ENCODE measurements around the gene STK32C.
A peak's percentile ranks its signal among the peaks of the same experiment; 100 is the strongest.

The STK32C gene

DNA sequence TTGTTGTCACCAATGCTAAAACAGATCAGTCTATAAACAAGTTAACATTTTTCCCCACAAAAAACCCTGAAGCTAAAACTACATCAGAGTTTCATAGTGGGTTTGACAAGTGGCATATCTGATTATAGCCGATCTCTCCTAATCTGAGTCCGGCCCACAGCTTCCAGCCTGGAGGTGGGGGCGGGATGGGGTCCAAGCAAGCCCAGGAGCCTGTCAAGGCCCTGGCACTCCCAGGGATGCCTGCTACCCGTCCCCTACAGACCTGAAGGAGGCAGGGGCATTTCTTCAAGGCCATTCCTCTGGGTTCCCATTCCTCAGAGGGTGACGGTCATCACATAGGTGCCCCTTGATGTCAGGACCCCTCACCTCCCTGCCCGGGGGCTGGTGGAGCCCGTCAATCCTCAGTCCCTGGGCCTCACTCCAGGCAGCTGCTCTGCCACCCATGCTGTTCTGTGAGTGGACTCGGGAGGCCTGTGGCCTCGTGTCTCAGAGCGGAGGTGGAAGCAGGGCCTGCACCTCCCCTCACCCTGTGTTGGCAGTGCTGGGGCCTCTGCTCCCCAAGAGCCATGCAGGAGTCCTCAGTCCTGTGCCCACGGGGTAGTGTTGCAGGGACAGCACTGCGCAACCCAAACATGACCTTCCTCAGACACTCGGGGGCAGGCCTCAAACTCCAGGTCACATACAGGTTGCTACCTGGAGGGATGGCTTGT lies 112.2 kb downstream of the STK32C start:
- DNase-seq = no peak

DNA sequence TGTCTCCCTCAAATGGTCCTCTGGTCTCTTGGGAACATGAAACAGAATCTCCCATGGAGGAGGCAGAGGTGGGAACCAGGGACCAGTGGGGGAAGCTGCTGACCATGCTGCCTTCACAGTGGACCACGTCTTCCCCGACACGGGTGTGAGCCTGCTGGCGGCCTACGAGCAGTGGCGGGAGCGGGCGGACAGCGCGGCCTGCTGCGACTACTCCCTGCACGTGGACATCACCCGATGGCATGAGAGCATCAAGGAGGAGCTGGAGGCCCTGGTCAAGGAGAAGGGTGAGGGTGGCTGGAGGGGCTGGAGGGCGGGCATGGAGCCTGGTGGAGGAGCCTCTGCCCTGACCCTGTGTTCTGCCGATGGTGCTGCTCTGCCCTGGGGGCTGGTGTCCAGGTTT lies 113.0 kb downstream of the STK32C start:
- no peak for DNase-seq

GRCh38 chr10:132193907-132194552 lies 113.7 kb downstream of the STK32C start:
- no peak for DNase-seq

GRCh38 chr10:132192991-132193665 lies 114.6 kb downstream of the STK32C start:
- DNase-seq = no peak

GRCh38 chr10:132192076-132192975 lies 115.4 kb downstream of the STK32C start:
- DNase-seq = no peak

DNA sequence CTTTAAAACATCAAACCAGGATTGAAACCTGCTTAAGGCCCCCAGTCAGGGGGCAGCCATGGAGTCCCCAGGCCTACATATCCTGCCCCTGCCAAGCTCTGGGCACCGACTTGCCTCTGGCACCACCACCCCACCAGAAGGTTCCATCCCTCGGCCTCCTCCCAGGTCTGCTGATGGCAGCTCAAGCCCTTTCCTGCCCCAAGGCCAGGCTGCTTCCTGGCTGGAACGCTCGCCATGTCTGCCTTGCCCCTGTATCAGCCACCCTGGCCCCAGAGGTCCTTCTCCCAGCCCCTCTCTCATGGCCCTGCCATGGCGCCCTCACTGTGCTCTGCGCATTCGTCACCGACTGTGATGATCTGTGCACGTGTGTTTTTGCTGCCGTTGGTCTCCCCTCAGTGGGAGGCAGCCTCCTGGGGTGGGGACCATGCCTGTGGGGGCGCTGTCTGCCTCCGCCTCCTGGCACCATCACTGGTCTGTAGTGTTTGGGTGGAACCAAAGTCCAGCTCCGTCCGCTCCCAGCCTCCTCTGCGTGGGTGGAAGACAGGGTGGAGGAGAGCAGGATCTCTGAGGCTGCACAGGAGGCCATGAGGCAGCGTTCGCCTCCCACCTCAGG lies 117.8 kb downstream of the STK32C start:
- DNase-seq = no peak

DNA sequence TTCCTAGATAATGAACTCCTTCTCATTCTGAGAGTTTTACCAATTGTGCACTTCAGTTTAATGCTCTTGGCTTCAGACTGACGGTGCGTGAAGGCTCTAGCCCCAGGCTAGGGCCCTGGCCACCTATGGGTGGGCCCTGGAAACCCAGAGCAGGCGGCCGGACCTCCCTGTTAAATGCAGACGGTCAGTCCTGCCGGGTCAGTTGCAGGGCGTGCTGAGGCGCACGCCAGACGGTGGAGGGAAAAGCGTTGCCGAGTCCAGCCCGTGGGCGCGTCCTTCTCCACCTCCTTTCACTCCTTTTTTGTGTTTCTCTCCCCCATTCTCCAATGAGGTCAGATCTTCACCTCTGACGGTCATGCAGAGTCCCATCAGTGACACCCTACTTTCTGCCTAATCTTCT lies 118.7 kb downstream of the STK32C start:
- no peak for DNase-seq

- no peak for DNase-seq
These were observed 119.4 kb downstream of the STK32C start for GRCh38 chr10:132188331-132188730.

DNA sequence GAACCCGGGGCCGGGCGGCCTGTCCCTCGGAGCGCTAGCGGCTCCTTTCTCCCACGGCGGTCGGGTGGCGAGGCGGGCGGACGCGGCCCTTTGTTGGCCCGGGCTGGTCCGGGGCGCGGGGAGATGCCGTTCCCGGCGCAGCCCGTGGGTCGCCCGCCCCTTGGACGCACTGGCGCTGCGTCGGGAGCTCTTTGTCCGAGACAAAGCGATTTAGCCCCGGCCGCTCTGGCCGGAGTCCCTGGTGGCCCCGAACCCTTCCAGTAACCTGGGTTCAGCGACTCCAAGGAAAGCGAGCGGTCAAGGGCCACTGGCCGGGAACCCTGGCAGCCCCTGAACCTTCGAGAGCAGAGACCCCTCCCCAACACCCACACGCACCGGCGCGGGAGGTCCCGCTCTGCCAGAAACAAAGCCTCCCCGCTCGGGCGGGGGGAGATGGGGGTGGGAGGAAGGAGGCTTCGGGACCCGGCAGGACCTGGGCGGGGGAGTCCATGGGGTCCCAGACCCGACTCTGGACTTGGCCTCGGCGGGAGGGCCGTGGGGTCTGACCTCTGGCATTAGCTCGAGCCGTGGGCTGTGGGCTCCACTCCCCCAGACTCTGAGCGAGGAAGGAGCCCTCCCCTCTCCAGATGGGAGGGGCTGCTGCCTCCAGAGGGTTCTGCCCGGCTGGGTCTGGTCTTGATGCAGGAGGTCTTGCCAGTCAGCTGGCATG lies 120.2 kb downstream of the STK32C start:
- no peak for DNase-seq

DNA sequence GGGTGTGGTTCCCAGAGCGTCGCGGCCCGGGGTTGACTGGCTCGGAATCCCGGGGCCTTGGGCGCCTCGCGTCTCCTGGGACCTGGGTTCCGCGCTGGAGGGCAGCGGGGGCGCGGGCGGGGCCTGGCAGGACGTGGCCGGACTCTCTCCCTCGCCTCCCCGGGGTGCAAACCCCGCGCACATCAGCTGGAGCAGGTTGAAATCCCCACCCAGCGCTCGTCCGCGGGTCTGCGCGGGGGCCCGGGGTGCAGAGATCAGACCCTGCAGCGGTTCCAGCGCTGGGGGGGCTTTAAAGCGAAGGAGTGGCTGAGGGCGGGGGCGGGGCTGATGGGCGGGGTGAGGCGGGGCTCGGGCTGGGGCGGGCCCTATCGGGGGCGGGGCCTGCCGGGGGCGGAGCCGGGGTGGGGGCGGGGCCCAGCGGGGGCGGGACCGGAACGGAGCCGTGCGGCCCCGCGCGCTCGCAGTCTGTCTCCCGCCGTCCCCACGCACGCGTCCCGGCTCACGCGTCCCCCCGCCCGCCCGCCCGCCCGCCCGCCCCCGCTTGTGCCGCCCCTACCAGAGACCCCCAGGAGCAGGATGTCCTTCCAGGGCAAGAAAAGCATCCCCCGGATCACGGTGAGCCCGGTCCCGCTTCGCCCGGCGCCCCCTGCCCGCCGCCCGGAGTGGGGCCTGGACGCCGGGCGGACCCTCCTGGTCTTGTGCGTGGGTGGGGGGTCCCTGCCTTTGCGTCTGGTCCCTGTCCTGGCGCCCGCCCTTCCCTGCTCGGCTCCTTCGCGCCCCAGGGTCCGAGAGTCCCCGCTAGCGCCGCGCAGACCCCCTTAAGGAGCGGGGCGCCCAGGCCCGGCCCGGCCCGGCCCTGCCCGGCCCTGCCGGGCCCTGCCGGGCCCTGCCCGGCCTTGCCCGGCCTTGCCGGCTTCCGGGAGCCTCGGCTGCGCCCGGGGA lies 121.0 kb downstream of the STK32C start, which contains the start of gene DPYSL4:
Gene DPYSL4, plus strand, starts transcription at position 461 of the 942 bp plus-strand sequence. Its CDS starts 116 bp downstream, at position 577.
- peak; percentile 58 for DNase-seq

- DNase-seq = peak; percentile 60
These were observed 121.9 kb downstream of the STK32C start for GRCh38 chr10:132185601-132186487.

DNA sequence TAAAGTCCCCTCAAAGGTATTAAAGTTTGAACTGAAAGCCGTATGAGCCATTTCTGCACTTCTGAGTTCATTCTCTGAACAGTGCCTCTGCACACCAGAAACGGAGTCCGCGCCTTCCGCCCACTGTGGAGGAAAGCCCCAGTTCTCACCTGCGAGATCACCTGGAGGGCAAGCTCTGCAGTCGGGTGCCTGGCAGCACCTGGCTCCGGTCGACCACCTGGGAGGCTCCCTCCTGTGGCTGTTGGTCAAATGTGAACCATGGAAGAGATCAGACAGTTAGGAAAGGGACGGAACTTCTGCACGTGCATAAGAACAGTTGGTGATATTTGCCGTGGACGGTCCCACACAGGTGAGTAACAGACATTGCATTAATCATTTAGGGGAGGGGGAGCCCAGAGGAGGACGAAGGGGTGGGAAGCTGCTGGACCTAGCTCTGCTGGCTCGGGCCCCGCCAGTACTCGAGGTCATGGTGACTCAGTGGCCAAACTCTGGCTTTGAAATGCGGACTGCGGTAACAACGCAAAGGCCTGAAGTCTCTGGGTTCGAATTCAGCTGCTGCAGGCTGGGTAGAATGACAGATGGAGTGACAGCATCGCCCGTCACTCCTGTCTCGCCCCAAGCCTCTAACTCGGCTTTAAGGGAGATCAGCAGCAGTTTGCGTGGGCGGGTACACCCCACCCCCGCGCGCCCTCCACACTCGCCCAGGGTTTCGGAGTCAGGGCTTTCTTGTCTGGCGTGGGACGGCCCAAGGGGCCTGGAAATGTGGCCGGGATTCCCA lies 122.7 kb downstream of the STK32C start:
- DNase-seq = no peak

DNA sequence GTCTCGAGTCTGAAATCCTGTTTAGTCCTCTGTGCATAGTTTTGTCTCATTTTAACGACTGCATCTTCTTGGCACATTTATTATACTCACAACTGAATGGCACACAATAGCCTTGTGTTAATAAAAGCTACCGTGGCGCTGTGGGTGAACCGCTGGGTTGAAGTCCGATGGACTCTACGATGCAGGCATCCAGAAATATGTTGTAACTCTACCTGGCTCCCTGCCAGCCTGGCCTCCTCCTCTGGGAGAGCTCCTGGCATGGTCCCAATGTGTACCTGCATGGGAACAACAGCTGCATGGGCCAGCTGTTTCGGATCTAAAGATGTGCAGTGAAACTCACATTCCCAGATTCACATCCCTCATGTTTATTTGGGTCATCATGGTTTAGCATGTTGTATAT lies 124.7 kb downstream of the STK32C start:
- DNase-seq = no peak

DNA sequence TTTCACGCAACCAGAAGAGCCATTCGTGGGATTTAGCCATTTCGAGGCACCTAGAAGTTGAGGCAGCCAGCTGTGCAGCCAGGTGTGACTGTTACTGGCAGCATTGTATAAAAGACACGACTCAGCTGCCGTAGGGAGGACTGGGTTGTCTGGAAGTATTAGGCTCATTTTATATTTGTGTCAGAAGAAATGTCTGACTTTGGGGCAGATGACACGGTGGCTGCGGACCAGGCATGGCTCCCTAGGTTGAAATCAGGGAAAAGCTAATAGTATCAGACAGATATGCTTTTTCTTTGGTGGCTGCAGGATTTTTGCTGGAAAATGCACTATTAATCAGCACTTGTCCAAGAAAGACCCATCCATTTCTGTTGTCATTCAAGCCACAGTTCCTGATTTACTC lies 125.2 kb downstream of the STK32C start:
- no peak for DNase-seq

GRCh38 chr10:132181691-132182425 lies 125.9 kb downstream of the STK32C start:
- DNase-seq = no peak

DNA sequence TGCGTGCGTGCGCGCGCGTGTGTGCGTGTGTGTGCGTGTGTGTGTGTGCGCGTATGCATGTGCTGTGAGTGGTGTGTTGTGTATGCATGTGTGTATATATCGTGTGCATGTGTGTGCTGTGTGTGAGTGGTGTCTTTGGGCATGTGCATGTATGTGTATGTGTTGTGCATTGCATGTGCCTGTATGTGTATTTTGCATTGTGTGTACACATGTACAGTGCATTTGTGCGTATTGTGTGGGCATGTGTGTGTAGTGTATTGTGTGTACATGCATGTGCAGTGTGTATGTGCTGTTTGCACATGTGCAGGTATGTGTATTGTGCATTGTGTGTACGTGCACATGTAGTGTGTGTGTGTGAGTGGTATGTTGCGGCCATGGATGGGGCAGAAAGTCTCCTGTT lies 127.0 kb downstream of the STK32C start:
- DNase-seq = no peak

GRCh38 chr10:132179551-132180392 lies 128.0 kb downstream of the STK32C start:
- DNase-seq = no peak

All from right forelimb (tissue), 1 donor.